ENCODE measurements around the gene RBX1. TPM values are rescaled to one million over a fixed set of nuclear protein-coding genes. Genes with fewer than 3 reads are reported as not detected.

The RBX1 gene
- total and polyA plus RNA-seq, 5 donors from 2014 or later, result 40.8 to 264 (median 213) TPM

DNA sequence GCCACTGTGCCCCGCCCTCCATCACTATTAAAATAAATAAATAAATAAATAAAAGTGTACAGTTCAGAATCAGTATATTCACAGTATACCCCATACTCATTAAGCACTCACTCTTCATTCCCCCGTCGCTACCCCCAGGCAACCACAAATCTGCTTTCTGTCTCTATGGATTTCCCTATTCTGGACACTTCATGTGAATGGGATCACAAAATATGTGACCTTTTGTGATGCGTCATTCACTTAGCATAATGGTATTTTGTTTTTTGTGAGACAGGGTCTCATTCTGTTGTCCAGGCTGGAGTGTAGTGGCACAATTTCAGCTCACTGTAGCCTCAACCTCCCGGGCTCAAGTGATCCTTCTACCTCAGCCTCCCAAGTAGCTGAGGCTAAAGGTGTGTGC lies 52.8 kb downstream of the RBX1 start:
- Histone ChIP-seq H3K9me3 (ENCODE audit: control insufficient read depth in 2 of 2, low read length in 2 of 2) (no peaks in the 10 kb centered on the region), H3K4me1 (ENCODE audit: control insufficient read depth, insufficient read depth, low read length, poor library complexity, severe bottlenecking) (no peaks in the 10 kb centered on the region), H3K27me3 (ENCODE audit: control insufficient read depth, insufficient read depth, low read length) (no peaks in the 10 kb centered on the region), H3K36me3 (ENCODE audit: control insufficient read depth, insufficient read depth, low read length) (no peaks in the 10 kb centered on the region), H3K27ac (ENCODE audit: insufficient read depth, low read length, poor library complexity, severe bottlenecking) (no peak overlapping the region), H3K4me3 (ENCODE audit: low read depth, low read length) (no peak overlapping the region)
- no peak for ATAC-seq (ENCODE audit: low read depth in 2 of 2)
- H3K9me3 Mint-ChIP-seq, result peaks cover 0 to 3% (median 0%) of the 10 kb centered on the region in 7 donors
- H3K27me3 Mint-ChIP-seq, result no peaks in the 10 kb centered on the region
- H3K4me3 Mint-ChIP-seq, result no peak overlapping the region
- no peak overlapping the region for H3K27ac Mint-ChIP-seq
- DNase-seq, result no peak
- no peaks in the 10 kb centered on the region for H3K36me3 Mint-ChIP-seq
- H3K4me1 Mint-ChIP-seq, result no peaks in the 10 kb centered on the region

GRCh38 chr22:41009222-41009948 lies 58.2 kb downstream of the RBX1 start:
- H3K36me3 ChIP-seq (ENCODE audit: control insufficient read depth, insufficient read depth, low read length), result no peaks in the 10 kb centered on the region
- Mint-ChIP-seq H3K9me3 (no peaks in the 10 kb centered on the region), H3K27me3 (no peaks in the 10 kb centered on the region), H3K4me1 (no peaks in the 10 kb centered on the region), H3K27ac (no peak overlapping the region), H3K4me3 (no peak overlapping the region), H3K36me3 (no peaks in the 10 kb centered on the region)
- DNase-seq (no peak), ATAC-seq (ENCODE audit: low read depth in 2 of 2) (no peak)
- H3K27ac ChIP-seq (ENCODE audit: insufficient read depth, low read length, poor library complexity, severe bottlenecking), result no peak overlapping the region
- H3K4me1 ChIP-seq (ENCODE audit: control insufficient read depth, insufficient read depth, low read length, poor library complexity, severe bottlenecking), result no peaks in the 10 kb centered on the region
- no peaks in the 10 kb centered on the region for H3K27me3 ChIP-seq (ENCODE audit: control insufficient read depth, insufficient read depth, low read length)
- H3K4me3 ChIP-seq (ENCODE audit: low read depth, low read length), result no peak overlapping the region
- H3K9me3 ChIP-seq (ENCODE audit: control insufficient read depth in 2 of 2, low read length in 2 of 2), result no peaks in the 10 kb centered on the region

GRCh38 chr22:41015003-41015402 lies 63.8 kb downstream of the RBX1 start:
- peaks cover 0 to 6% (median 0%) of the 10 kb centered on the region in 4 donors for H3K4me1 Mint-ChIP-seq
- no peak for DNase-seq
- Histone ChIP-seq H3K27me3 (ENCODE audit: control insufficient read depth, insufficient read depth, low read length) (no peaks in the 10 kb centered on the region), H3K4me1 (ENCODE audit: control insufficient read depth, insufficient read depth, low read length, poor library complexity, severe bottlenecking) (no peaks in the 10 kb centered on the region), H3K27ac (ENCODE audit: insufficient read depth, low read length, poor library complexity, severe bottlenecking) (no peak overlapping the region), H3K4me3 (ENCODE audit: low read depth, low read length) (no peak overlapping the region), H3K9me3 (ENCODE audit: control insufficient read depth in 2 of 2, low read length in 2 of 2) (no peaks in the 10 kb centered on the region), H3K36me3 (ENCODE audit: control insufficient read depth, insufficient read depth, low read length) (no peaks in the 10 kb centered on the region)
- H3K27ac Mint-ChIP-seq, result no peak overlapping the region
- no peaks in the 10 kb centered on the region for H3K9me3 Mint-ChIP-seq
- no peaks in the 10 kb centered on the region for H3K36me3 Mint-ChIP-seq
- no peak for ATAC-seq (ENCODE audit: low read depth in 2 of 2)
- no peak overlapping the region for H3K4me3 Mint-ChIP-seq
- H3K27me3 Mint-ChIP-seq, result no peaks in the 10 kb centered on the region

GRCh38 chr22:41021061-41021612 lies 70.0 kb downstream of the RBX1 start:
- peak overlapping the region; percentile 60 to 95 (median 94) for H3K27ac Mint-ChIP-seq
- ATAC-seq (ENCODE audit: low read depth in 2 of 2) (no peak), DNase-seq (peak in 1 of 3 donors; percentile 7)
- H3K27me3 Mint-ChIP-seq, result no peaks in the 10 kb centered on the region
- Histone ChIP-seq H3K27ac (ENCODE audit: insufficient read depth, low read length, poor library complexity, severe bottlenecking) (peak overlapping the region; percentile 86), H3K9me3 (ENCODE audit: control insufficient read depth in 2 of 2, low read length in 2 of 2) (no peaks in the 10 kb centered on the region), H3K27me3 (ENCODE audit: control insufficient read depth, insufficient read depth, low read length) (no peaks in the 10 kb centered on the region), H3K4me1 (ENCODE audit: control insufficient read depth, insufficient read depth, low read length, poor library complexity, severe bottlenecking) (peaks cover 23% of the 10 kb centered on the region), H3K36me3 (ENCODE audit: control insufficient read depth, insufficient read depth, low read length) (no peaks in the 10 kb centered on the region), H3K4me3 (ENCODE audit: low read depth, low read length) (peak overlapping the region; percentile 53)
- H3K36me3 Mint-ChIP-seq, result no peaks in the 10 kb centered on the region
- H3K4me3 Mint-ChIP-seq, result peak overlapping the region; percentile 86 to 95 (median 93)
- no peaks in the 10 kb centered on the region for H3K9me3 Mint-ChIP-seq
- H3K4me1 Mint-ChIP-seq, result peaks cover 0 to 29% (median 9%) of the 10 kb centered on the region in 4 donors

DNA sequence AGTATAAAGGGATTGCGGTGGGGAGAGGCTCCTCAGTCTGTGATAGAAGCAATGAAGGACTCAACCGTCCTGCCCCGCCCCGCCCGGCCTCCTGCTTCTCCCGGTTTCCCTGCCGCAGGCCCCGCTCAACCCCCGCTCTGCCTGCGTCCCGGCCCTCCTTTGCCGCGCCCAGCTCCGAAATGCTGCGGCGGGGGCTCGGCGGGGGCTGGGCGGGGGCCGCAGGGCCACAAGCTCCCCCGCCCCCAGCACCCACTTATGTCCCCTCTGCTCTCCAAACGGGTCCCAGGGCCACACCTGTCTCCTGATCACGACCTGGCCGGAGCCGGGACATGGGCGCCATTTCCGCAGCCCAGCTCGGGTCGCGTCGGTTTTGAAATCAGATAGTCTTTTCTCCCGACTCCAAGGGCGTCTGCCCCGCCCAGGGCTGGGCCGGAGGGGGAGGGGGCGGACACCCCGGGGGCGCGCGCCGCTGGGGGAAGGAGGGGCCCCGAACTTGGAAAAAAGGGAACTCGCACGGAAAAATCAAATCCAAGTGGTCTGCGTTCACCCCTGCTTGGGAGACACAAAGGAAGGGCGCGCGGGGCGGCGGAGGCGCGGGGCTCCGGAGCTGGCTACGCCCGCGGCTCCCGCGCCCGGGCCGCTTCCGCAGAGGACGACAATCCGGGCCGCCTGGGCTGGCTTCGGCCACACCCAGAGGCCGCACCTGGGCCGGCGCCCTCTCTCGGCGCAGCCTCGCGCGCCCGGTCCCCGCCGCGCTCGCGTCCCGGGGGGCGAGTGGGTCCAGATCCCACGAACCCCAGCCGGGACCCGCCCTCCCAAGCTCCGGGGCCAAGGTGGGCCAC lies 70.7 kb downstream of the RBX1 start:
- DNase-seq (peak; percentile 23 to 66 (median 55)), ATAC-seq (ENCODE audit: low read depth in 2 of 2) (peak; percentile 56 to 67)
- Histone ChIP-seq H3K4me1 (ENCODE audit: control insufficient read depth, insufficient read depth, low read length, poor library complexity, severe bottlenecking) (peaks cover 23% of the 10 kb centered on the region), H3K27me3 (ENCODE audit: control insufficient read depth, insufficient read depth, low read length) (no peaks in the 10 kb centered on the region), H3K4me3 (ENCODE audit: low read depth, low read length) (peak overlapping the region; percentile 53), H3K36me3 (ENCODE audit: control insufficient read depth, insufficient read depth, low read length) (no peaks in the 10 kb centered on the region), H3K27ac (ENCODE audit: insufficient read depth, low read length, poor library complexity, severe bottlenecking) (peak overlapping the region; percentile 86), H3K9me3 (ENCODE audit: control insufficient read depth in 2 of 2, low read length in 2 of 2) (no peaks in the 10 kb centered on the region)
- Mint-ChIP-seq H3K9me3 (no peaks in the 10 kb centered on the region), H3K27ac (peak overlapping the region; percentile 60 to 95 (median 94)), H3K4me1 (peaks cover 0 to 29% (median 9%) of the 10 kb centered on the region in 4 donors), H3K4me3 (peak overlapping the region; percentile 87 to 95 (median 93)), H3K36me3 (no peaks in the 10 kb centered on the region), H3K27me3 (no peaks in the 10 kb centered on the region)

DNA sequence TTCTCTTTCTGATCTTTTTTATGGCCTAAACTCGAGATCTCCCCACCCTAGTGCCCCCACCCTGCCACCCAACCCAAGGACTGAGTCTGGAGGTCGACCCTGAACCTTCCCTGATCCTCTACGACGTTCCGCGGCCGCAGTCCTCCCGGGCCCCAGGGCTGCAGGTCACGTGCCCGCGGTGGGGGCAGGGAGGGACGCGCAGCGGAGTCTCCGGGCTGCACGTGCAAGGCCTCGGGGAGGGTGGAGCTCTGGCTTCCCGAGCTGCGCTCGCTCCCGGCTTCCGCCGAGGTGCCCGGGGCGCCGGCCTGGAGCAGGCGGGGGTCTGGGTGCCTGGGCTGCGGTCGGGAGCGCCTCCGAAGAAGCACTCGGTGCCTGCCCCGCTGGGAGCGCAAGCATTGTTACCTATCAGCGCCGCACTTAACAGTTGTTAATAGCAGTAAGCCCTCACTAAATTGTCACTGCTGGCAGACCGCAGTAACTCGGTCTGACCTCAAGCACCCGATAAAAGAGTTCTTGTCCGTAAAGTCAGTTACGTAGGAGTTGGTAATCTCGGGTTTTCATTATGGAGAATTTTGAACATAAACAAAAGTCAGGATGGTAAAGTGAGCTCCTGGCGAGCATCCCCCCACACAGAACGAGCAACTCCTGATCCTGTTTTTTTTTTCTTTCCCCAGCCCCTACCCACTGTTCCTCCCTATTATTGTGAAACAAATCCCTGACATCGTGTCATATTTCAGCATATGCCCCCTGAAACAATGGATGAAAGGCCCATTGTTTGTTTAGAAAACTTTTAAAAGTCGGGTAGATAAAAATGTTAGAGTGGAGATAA lies 71.5 kb downstream of the RBX1 start:
- peak overlapping the region; percentile 85 to 92 (median 90) for H3K27ac Mint-ChIP-seq
- peak overlapping the region; percentile 83 to 94 (median 86) for H3K4me3 Mint-ChIP-seq
- Histone ChIP-seq H3K27ac (ENCODE audit: insufficient read depth, low read length, poor library complexity, severe bottlenecking) (peak overlapping the region; percentile 86), H3K36me3 (ENCODE audit: control insufficient read depth, insufficient read depth, low read length) (no peaks in the 10 kb centered on the region), H3K27me3 (ENCODE audit: control insufficient read depth, insufficient read depth, low read length) (no peaks in the 10 kb centered on the region), H3K4me3 (ENCODE audit: low read depth, low read length) (no peak overlapping the region), H3K4me1 (ENCODE audit: control insufficient read depth, insufficient read depth, low read length, poor library complexity, severe bottlenecking) (peaks cover 23% of the 10 kb centered on the region), H3K9me3 (ENCODE audit: control insufficient read depth in 2 of 2, low read length in 2 of 2) (no peaks in the 10 kb centered on the region)
- H3K9me3 Mint-ChIP-seq, result no peaks in the 10 kb centered on the region
- ATAC-seq (ENCODE audit: low read depth in 2 of 2) (peak; percentile 83 to 86), DNase-seq (peak; percentile 68 to 89 (median 76))
- H3K4me1 Mint-ChIP-seq, result peaks cover 0 to 29% (median 9%) of the 10 kb centered on the region in 4 donors
- H3K27me3 Mint-ChIP-seq, result no peaks in the 10 kb centered on the region
- H3K36me3 Mint-ChIP-seq, result no peaks in the 10 kb centered on the region

Data from CD4-positive, CD25-positive, alpha-beta regulatory T cell (primary cell).